GM15510 (cell line): ENCODE measurements around the gene KLHL5.

Experiments
- POLR2A ChIP-seq: IDR thresholded peaks from 3 replicates; pipeline ENCODE4 v1.6.1; 2011; ENCODE audit warnings: borderline replicate concordance; ENCODE audit not compliant: insufficient read length; ENCODE audit errors: extremely low read depth

KLHL5 gene

GRCh38 chr4:39118034-39118658 lies 56.1 kb downstream of the KLHL5 start:
- no peak for TF ChIP-seq POLR2A

GRCh38 chr4:39120418-39120817 lies 58.4 kb downstream of the KLHL5 start:
- TF ChIP-seq POLR2A, result no peak

GRCh38 chr4:39124885-39125599 lies 63.0 kb downstream of the KLHL5 start:
- TF ChIP-seq POLR2A, result no peak

- no peak for TF ChIP-seq POLR2A
Measured at GRCh38 chr4:39125600-39125985, 63.6 kb downstream of the KLHL5 start.

- no peak for TF ChIP-seq POLR2A
Measured at GRCh38 chr4:39126256-39127095, 64.4 kb downstream of the KLHL5 start.

- no peak for TF ChIP-seq POLR2A
Measured at GRCh38 chr4:39133623-39134022, 71.6 kb downstream of the KLHL5 start.

GRCh38 chr4:39134683-39135306 lies 72.8 kb downstream of the KLHL5 start:
- no peak for TF ChIP-seq POLR2A

- no peak for TF ChIP-seq POLR2A
Measured at GRCh38 chr4:39146211-39146610, 84.2 kb downstream of the KLHL5 start.

- no peak for TF ChIP-seq POLR2A
Measured at GRCh38 chr4:39154009-39154408, 92.0 kb downstream of the KLHL5 start.

GRCh38 chr4:39157520-39157919 lies 95.5 kb downstream of the KLHL5 start:
- TF ChIP-seq POLR2A, result no peak

GRCh38 chr4:39166177-39166576 lies 104.1 kb downstream of the KLHL5 start:
- TF ChIP-seq POLR2A, result no peak

GRCh38 chr4:39166669-39167068 lies 104.6 kb downstream of the KLHL5 start:
- no peak for TF ChIP-seq POLR2A

- no peak for TF ChIP-seq POLR2A
Measured at GRCh38 chr4:39169426-39169825, 107.4 kb downstream of the KLHL5 start.

- TF ChIP-seq POLR2A, result no peak
Measured at GRCh38 chr4:39170301-39170700, 108.3 kb downstream of the KLHL5 start.
